ENCODE measurements around the gene SYNGR3.

SYNGR3 gene

DNA sequence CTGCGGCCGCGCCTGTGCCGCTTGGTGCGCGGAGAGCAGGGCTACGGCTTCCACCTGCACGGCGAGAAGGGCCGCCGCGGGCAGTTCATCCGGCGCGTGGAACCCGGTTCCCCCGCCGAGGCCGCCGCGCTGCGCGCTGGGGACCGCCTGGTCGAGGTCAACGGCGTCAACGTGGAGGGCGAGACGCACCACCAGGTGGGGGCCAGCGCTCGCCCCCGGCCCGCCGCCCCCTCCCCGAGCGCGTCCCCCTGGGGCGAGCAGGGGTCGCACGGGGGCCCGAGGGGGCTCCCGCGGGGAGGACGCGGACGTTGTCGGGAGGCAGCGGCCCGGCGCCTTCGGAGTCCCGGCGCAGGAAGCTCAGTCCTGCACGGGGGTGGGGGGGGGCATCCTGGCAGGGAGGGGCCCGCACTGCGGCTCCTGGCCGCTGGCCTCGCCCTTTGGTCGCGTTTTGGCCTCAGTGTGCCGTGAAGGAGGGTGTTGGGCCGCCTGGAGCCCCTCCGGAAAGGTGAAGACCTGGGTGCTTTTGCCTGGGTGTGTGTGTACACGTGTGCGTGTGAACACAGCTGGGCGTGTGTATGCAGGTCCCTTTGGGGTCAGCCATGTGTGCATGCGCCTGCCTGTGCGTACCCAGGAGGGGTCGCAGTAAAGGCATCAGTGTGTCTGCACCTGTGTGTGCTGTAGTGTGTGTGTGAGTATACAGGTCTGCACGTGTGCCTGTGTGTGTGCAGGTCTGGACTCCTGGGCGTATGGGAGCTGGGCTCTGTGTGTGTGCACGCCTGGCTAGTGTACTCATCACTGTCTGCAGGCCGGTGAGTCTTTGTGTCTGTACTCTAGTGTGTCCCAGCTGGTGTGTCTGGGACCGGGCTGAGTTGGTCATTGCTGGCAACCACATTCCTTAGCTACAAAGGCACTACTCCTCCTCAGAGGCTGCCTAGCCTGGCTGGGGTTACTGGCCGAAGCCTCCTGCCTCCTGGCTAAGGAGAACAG, 37.5 kb downstream of the SYNGR3 start:
- no peaks in the 10 kb centered on the region for H4K20me1 ChIP-seq (ENCODE audit: insufficient read depth, low read length)
- no peak overlapping the region for H3K27ac ChIP-seq (ENCODE audit: low read length)
- no peaks in the 10 kb centered on the region for H3K36me3 ChIP-seq (replicated peaks; ENCODE audit: insufficient read depth, low read length)
- no peak overlapping the region for H2AFZ ChIP-seq (ENCODE audit: low read length)
- H3K9ac ChIP-seq (ENCODE audit: low read length) = no peak overlapping the region
- peaks cover 8% of the 10 kb centered on the region; the same call in 1 of the 2 replicates for H3K4me1 ChIP-seq (ENCODE audit: low read length)
- DNase-seq = peak; percentile 7
- peak overlapping the region; percentile 62; the same call in 1 of the 2 replicates for H3K4me2 ChIP-seq (ENCODE audit: low read depth, low read length)
- no peaks in the 10 kb centered on the region for H3K9me3 ChIP-seq (replicated peaks; ENCODE audit: insufficient read depth, low read length)
- no peaks in the 10 kb centered on the region; the same call in 1 of the 2 replicates for H3F3A ChIP-seq (ENCODE audit: insufficient read depth, low read length)
- peak overlapping the region; percentile 34; the same call in 1 of the 2 replicates for H3K4me3 ChIP-seq (ENCODE audit: low read length)
- no peaks in the 10 kb centered on the region for H3K9me2 ChIP-seq (replicated peaks; ENCODE audit: insufficient read depth, low read length)
- H3K27me3 ChIP-seq (replicated peaks; ENCODE audit: insufficient read depth, low read length) = peaks cover 39% of the 10 kb centered on the region
- H3K79me2 ChIP-seq (ENCODE audit: low read length) = no peaks in the 10 kb centered on the region
- TF ChIP-seq, protein P1, sequence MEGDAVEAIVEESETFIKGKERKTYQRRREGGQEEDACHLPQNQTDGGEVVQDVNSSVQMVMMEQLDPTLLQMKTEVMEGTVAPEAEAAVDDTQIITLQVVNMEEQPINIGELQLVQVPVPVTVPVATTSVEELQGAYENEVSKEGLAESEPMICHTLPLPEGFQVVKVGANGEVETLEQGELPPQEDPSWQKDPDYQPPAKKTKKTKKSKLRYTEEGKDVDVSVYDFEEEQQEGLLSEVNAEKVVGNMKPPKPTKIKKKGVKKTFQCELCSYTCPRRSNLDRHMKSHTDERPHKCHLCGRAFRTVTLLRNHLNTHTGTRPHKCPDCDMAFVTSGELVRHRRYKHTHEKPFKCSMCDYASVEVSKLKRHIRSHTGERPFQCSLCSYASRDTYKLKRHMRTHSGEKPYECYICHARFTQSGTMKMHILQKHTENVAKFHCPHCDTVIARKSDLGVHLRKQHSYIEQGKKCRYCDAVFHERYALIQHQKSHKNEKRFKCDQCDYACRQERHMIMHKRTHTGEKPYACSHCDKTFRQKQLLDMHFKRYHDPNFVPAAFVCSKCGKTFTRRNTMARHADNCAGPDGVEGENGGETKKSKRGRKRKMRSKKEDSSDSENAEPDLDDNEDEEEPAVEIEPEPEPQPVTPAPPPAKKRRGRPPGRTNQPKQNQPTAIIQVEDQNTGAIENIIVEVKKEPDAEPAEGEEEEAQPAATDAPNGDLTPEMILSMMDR (IDR thresholded peaks at IDR 0.05; ENCODE audit: low read length) = no peak
- TF ChIP-seq EZH2phosphoT487 (IDR thresholded peaks at IDR 0.05; ENCODE audit: low read length) (no peak), EZH2 (optimal IDR thresholded peaks at IDR 0.05; ENCODE audit: low read depth, low read length) (no peak)

DNA sequence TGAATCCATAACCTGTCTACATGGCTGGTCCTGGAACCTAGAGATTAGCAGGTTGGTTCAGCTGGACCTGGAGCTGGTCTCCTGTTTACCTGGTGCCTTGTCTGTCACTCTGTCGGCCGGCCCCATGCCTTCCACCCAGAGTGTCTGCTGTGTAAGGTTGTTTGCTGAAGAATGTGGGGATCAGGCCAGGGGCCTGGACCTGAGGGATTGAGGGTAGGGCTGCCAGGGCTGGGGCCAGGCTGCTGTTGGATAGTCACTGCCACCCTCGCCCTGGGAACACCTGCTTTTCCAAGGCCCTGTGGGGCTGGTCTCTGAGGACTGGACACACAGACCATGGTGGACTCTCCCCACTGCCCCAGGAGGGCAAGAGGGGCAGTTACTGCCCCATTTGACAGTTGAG, 38.4 kb downstream of the SYNGR3 start:
- no peaks in the 10 kb centered on the region for H3K9me3 ChIP-seq (replicated peaks; ENCODE audit: insufficient read depth, low read length)
- H3K27me3 ChIP-seq (replicated peaks; ENCODE audit: insufficient read depth, low read length) = peaks cover 39% of the 10 kb centered on the region
- peak; percentile 5 for DNase-seq
- TF ChIP-seq EZH2 (optimal IDR thresholded peaks at IDR 0.05; ENCODE audit: low read depth, low read length) (no peak), EZH2phosphoT487 (IDR thresholded peaks at IDR 0.05; ENCODE audit: low read length) (no peak)
- TF ChIP-seq, protein P1 (IDR thresholded peaks at IDR 0.05; ENCODE audit: low read length) = no peak
- H3K79me2 ChIP-seq (ENCODE audit: low read length) = no peaks in the 10 kb centered on the region
- H3K36me3 ChIP-seq (replicated peaks; ENCODE audit: insufficient read depth, low read length) = no peaks in the 10 kb centered on the region
- no peaks in the 10 kb centered on the region; the same call in 1 of the 2 replicates for H3F3A ChIP-seq (ENCODE audit: insufficient read depth, low read length)
- no peaks in the 10 kb centered on the region for H4K20me1 ChIP-seq (ENCODE audit: insufficient read depth, low read length)
- peaks cover 8% of the 10 kb centered on the region; the same call in 1 of the 2 replicates for H3K4me1 ChIP-seq (ENCODE audit: low read length)
- H3K9me2 ChIP-seq (replicated peaks; ENCODE audit: insufficient read depth, low read length) = no peaks in the 10 kb centered on the region
- H3K9ac ChIP-seq (ENCODE audit: low read length) = no peak overlapping the region
- H3K4me3 ChIP-seq (ENCODE audit: low read length) = no peak overlapping the region
- no peak overlapping the region for H2AFZ ChIP-seq (ENCODE audit: low read length)
- no peak overlapping the region for H3K4me2 ChIP-seq (ENCODE audit: low read depth, low read length)
- no peak overlapping the region for H3K27ac ChIP-seq (ENCODE audit: low read length)

DNA sequence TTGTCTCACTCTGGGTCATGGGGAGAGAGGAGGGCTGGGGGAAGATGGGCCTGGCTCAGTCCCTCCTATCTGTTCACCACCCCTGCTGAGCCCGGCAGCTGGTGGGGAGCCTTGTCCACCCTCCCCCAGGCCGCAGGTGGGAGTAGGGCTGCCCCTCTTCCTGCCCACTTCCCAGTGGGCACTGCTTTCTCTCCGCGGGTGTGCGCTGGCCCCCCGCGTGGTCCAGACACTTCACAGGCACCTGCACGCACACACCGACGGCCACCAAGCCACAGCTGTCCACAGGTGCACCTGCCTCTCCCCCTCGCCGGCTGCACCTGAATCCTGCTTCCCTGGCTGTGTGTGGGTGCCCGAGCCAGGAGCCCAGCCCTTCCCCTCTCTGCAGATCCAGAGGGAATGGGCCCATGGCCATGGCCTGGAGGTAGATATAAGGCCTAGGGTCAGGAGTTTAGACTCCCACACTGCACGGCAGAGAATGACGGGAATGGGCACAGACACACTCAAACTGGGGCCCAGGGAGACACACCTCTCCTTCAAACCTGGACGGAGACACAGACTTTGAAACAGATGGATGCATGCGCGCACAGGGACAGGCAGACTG, 39.0 kb downstream of the SYNGR3 start:
- Histone ChIP-seq H3K4me1 (ENCODE audit: low read length) (peaks cover 4% of the 10 kb centered on the region; the same call in 1 of the 2 replicates), H3K9me3 (replicated peaks; ENCODE audit: insufficient read depth, low read length) (no peaks in the 10 kb centered on the region), H2AFZ (ENCODE audit: low read length) (no peak overlapping the region), H3K4me2 (ENCODE audit: low read depth, low read length) (no peak overlapping the region), H3K36me3 (replicated peaks; ENCODE audit: insufficient read depth, low read length) (no peaks in the 10 kb centered on the region), H3K9ac (ENCODE audit: low read length) (no peak overlapping the region), H3K79me2 (ENCODE audit: low read length) (no peaks in the 10 kb centered on the region), H3K27ac (ENCODE audit: low read length) (no peak overlapping the region), H3F3A (ENCODE audit: insufficient read depth, low read length) (no peaks in the 10 kb centered on the region; the same call in 1 of the 2 replicates), H4K20me1 (ENCODE audit: insufficient read depth, low read length) (no peaks in the 10 kb centered on the region), H3K9me2 (replicated peaks; ENCODE audit: insufficient read depth, low read length) (no peaks in the 10 kb centered on the region), H3K4me3 (ENCODE audit: low read length) (no peak overlapping the region), H3K27me3 (replicated peaks; ENCODE audit: insufficient read depth, low read length) (peaks cover 40% of the 10 kb centered on the region)
- TF ChIP-seq, protein P1 (IDR thresholded peaks at IDR 0.05; ENCODE audit: low read length) = no peak
- TF ChIP-seq EZH2 (optimal IDR thresholded peaks at IDR 0.05; ENCODE audit: low read depth, low read length) (no peak), EZH2phosphoT487 (IDR thresholded peaks at IDR 0.05; ENCODE audit: low read length) (no peak)
- no peak for DNase-seq

Data from MM.1S (cell line).